ENCODE measurements around the gene TOP3A. TPM values are rescaled to one million over a fixed set of nuclear protein-coding genes. Genes with fewer than 3 reads are reported as not detected.

The TOP3A gene
- total RNA-seq, 1 experiment from 2014 or later = 31.8 TPM

DNA sequence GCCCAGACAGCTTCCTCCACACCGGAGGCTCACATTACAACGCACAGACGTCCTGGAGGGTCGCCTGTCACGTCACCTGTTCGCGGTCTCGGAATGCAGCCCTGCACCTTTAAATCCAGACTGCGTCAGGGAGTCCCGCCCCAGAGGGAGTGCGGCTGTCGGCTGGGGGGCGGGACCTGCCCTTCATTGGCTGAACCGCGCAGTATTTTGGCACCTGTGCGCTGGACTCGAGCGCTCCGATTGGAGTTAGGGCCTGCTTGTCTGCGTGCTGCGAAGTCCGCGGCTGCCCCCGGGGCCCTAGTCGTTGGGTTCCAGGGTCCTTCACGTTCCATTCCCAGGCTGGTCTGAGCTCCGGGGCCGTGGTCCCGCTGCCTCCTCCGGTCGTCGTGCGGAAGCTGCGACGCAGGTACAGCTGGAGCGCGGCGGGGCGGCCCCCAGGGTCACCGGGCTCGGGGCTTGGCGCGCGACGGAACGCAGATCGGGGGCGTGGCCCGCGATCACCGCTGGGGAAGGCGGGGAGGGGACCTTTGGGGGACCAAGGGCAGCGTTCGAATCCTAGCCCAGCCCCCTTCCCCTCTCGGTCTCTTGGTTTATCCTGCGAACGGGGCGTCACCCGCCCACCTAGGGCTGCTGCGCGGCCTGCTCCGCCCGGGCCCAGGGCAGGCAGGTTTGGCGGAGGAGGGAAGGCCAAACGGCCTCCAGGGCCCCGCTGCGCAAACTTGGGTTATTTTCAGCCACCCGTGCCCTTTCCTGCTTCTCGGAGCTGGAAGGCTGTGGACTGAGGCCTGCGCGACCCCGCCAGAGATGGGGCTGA, 54.3 kb downstream of the TOP3A start, which contains the start of gene MIEF2:
Gene MIEF2 (plus strand): TSS at position 331 of the 814 bp plus-strand sequence. CDS start 2,059 bp downstream, outside the sequence.
- in situ Hi-C loops (cut with HindIII; ENCODE audit: low pct_unique_long_range_greater_than_20kb, low sequenced_read_pairs) = no loop called here
- peak; percentile 94 for DNase-seq (ENCODE audit: low read depth, low spot score)

DNA sequence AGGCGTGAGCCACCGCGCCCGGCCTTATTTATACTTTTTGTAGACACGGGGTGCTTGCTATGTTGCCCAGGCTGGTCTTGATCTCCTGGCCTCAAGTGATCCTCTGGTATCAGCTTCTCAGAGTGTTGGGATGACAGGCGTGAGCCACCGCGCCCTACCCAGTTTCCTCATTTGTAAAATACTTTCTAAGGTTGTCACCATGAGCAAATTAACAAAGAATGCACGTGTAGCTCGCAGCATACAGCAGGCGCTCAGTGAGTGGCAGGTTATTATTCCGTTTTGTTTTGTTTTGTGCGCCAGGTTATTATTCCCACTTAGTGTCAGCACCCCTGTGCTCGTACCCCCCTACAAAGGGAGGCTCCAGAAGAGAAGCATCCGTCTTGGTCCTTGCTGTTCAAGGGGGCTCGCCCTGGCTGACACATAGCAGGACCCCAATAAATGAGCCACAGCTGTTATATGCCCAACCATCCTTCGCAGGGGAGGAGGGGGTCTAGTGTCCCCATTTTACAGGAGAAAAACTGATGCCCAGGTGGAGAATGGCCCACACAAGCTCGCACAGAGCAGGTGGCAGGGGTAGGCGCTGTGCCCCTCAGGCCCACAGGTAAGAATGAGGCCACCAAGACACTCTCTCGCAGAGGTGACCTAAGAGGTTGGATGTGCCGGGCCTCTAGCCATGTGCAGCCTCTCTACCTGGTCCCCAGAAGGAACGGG, 55.0 kb downstream of the TOP3A start:
- no peak for DNase-seq (ENCODE audit: low read depth, low spot score)
- in situ Hi-C loops (cut with HindIII; ENCODE audit: low pct_unique_long_range_greater_than_20kb, low sequenced_read_pairs) = no loop called here

GRCh38 chr17:18258356-18259038, 56.3 kb downstream of the TOP3A start, which contains the start of gene FLII:
TSS of gene FLII (minus strand) at chr17:18258738. CDS start at chr17:18258690, 48 bp downstream.
- in situ Hi-C loops (cut with HindIII; ENCODE audit: low pct_unique_long_range_greater_than_20kb, low sequenced_read_pairs) = no loop called here

GRCh38 chr17:18257982-18258355, 56.8 kb downstream of the TOP3A start:
- DNase-seq (ENCODE audit: low read depth, low spot score) = peak; percentile 63
- in situ Hi-C loops (cut with HindIII; ENCODE audit: low pct_unique_long_range_greater_than_20kb, low sequenced_read_pairs) = no loop called here

More at GRCh38 chr17:18258356-18259038, 56.3 kb downstream of the TOP3A start, which contains the start of gene FLII:
- DNase-seq (ENCODE audit: low read depth, low spot score) = peak; percentile 46

DNA sequence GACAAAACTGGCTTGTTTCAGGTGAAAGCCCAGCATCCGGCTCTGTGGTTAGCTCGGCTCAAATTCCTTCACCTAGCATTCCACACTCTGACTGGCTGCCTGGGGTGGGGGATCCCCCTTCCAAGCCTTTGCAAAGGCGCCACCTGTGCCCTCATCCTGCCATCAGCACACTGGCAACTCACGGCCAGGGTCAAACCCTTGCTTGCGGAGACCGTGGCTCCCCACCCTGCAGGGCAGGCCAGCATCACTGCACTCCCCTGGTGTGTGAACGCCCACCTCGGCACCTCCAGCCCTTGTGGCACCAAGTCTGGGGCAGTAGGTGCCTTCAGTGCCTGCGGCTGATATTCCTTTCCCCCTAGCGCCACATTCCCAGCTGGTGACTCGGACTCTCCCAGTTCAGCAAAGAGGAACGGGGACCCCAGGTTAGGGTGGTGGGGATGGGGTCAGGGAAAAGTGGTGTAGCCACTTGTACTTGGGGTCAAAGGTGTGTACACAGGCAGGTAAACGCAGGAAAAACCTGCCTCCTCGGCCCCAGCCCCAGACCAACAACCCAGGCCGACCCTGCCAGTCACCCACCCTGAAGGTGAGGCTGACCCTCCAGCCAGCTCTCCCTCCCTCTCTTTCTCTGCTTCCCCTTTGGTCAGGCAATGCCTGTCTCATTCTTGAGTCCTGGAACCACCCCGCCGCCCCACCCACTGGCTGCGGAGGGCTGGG, 57.4 kb downstream of the TOP3A start:
- in situ Hi-C loops (cut with HindIII; ENCODE audit: low pct_unique_long_range_greater_than_20kb, low sequenced_read_pairs) = no loop called here
- no peak for DNase-seq (ENCODE audit: low read depth, low spot score)

DNA sequence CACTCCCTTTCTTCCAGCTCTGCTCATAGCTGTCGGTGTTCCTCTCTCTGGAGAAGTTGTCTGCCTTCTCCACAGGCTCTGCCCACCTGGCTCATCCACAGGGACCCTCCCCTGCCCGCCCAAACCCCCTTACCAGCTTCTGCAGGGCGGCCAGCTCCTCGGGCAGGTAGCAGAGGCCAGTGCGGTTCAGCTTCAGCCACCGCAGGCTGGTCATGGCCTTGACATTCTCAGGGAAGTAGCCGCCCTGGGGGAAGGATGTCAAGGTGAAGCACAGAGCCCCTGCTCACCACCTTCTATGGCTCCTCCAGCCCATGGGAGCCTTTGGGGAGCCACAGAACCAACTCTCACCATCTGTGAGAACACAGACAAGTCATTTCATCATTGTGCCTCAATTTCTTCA, 58.0 kb downstream of the TOP3A start:
- no peak for DNase-seq (ENCODE audit: low read depth, low spot score)
- in situ Hi-C loops (cut with HindIII; ENCODE audit: low pct_unique_long_range_greater_than_20kb, low sequenced_read_pairs) = no loop called here

- in situ Hi-C loops (cut with HindIII; ENCODE audit: low pct_unique_long_range_greater_than_20kb, low sequenced_read_pairs) = no loop called here
- no peak for DNase-seq (ENCODE audit: low read depth, low spot score)
Observed at GRCh38 chr17:18256351-18256750, 58.4 kb downstream of the TOP3A start.

- no peak for DNase-seq (ENCODE audit: low read depth, low spot score)
- in situ Hi-C loops (cut with HindIII; ENCODE audit: low pct_unique_long_range_greater_than_20kb, low sequenced_read_pairs) = no loop called here
Observed at GRCh38 chr17:18254888-18255649, 59.7 kb downstream of the TOP3A start.

DNA sequence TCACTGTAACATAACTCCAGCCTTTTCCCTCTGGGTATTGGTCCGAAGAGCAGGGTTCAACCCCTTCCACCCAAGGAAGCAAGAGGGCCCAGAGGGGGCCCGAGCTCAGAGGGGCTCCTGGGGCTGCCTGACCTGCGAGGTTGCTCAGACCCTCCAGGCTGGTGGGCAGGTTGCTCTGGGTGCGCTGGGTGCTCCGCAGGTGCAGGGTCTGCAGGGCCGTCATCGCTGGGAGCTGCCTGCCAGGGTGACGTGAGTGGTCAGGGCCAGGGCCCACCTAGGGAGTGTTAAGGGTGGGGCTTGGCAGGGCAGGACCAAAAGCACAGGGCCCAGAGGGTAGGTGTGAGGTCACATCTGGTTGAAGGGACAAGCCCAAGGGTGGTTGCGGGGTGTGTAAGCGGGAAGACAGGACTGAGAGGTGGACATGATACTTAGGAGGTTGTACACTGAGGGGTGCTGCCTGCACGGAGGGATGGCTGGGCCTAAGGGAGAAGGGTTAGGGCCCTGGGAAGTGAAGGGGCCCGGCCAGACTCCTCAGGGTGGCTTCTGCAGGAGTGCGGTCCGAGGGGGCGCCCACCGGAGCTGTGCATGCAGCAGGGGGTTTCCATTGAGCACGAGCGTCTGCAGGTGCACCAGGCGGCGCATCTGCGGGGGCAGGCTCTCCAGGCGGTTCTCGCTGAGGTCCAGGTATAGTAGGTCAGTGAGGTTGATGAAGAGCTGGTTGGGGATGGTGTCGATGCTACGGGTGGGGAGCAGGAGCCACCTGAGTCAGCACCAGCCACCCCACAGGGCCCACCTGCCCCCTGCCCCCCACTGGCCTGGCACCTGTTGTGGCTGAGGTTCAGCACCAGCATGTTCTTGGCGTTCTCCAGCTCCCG, 60.6 kb downstream of the TOP3A start:
- DNase-seq (ENCODE audit: low read depth, low spot score) = no peak
- in situ Hi-C loops (cut with HindIII; ENCODE audit: low pct_unique_long_range_greater_than_20kb, low sequenced_read_pairs) = no loop called here

DNA sequence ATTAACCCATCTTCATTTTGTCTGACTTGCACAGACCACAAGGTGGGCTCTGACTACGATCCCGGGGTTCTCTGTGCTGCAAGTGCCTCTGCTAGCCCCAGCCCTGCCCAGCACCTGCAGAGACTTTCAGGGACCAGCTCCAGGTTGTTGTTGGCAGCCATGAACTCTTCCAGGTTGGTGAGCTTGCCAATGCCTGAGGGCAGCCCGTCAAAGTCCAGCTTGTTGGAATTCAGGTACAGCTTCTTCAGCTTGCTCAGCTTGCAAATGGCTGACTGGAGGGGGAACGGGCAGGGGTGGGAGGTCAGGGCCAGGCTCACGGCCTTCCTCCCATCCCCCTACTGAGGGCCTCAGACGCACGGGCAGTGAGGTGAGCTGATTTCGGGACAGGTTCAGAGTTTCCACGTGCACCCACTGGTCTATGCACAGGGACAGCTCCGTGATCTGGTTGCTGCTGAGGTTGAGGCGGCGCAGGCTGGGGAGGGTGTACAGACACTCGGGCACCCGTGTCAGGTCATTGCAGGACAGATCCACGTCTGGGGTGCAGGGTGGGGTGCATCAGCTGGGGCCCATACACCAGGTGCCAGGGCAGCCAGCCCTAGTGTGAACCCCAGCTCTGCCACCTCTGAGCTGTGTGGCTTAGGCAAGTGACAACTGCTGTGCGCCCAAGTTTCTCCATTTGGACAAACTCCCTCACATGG, 61.5 kb downstream of the TOP3A start:
- DNase-seq (ENCODE audit: low read depth, low spot score) = no peak
- in situ Hi-C loops (cut with HindIII; ENCODE audit: low pct_unique_long_range_greater_than_20kb, low sequenced_read_pairs) = no loop called here

- in situ Hi-C loops (cut with HindIII; ENCODE audit: low pct_unique_long_range_greater_than_20kb, low sequenced_read_pairs) = no loop called here
- DNase-seq (ENCODE audit: low read depth, low spot score) = no peak
Observed at GRCh38 chr17:18252160-18252559, 62.6 kb downstream of the TOP3A start.

DNA sequence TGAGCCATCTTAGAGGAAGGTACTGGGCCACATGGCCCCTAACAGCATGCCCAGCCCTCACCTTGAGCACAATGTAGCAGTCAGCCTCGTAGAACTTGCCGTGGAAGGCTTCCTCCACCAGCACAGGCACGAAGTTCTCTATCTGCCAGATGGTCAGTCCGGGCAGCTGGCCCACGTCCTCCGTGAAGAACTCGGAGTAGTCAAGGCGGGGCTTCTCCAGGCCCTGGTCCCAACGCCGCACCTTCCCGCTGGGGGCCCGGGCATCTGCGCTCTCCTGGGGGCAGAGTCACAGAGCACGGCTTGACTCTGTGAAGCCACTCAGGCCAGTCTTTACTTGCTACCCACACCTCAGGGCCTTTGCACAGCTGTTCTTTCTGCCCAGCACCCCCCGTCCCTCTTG, 63.6 kb downstream of the TOP3A start:
- in situ Hi-C loops (cut with HindIII; ENCODE audit: low pct_unique_long_range_greater_than_20kb, low sequenced_read_pairs) = no loop called here
- no peak for DNase-seq (ENCODE audit: low read depth, low spot score)

GRCh38 chr17:18250708-18251107, 64.1 kb downstream of the TOP3A start:
- in situ Hi-C loops (cut with HindIII; ENCODE audit: low pct_unique_long_range_greater_than_20kb, low sequenced_read_pairs) = no loop called here
- DNase-seq (ENCODE audit: low read depth, low spot score) = no peak

GRCh38 chr17:18250259-18250658, 64.5 kb downstream of the TOP3A start:
- no peak for DNase-seq (ENCODE audit: low read depth, low spot score)
- in situ Hi-C loops (cut with HindIII; ENCODE audit: low pct_unique_long_range_greater_than_20kb, low sequenced_read_pairs) = no loop called here

DNA sequence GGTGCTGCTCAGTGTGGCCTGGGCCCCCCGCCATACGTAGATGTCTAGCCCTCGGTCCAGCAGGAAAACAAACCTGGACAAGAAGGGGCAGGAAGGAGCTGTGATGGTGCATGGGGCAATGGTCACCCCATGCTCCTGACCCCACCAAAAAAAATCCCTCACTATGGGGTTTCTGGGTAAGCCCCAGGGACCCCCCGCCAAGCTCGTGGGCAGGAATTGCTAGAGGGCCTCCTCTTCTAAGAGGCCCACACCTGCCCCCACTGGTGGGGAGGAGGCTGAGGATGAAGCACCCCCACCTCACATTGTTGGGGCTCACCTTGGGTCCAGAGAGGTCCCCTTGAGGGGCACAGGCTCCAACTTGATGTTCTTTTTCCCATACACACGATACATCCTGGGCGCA, 66.0 kb downstream of the TOP3A start:
- in situ Hi-C loops (cut with HindIII; ENCODE audit: low pct_unique_long_range_greater_than_20kb, low sequenced_read_pairs) = no loop called here
- no peak for DNase-seq (ENCODE audit: low read depth, low spot score)

DNA sequence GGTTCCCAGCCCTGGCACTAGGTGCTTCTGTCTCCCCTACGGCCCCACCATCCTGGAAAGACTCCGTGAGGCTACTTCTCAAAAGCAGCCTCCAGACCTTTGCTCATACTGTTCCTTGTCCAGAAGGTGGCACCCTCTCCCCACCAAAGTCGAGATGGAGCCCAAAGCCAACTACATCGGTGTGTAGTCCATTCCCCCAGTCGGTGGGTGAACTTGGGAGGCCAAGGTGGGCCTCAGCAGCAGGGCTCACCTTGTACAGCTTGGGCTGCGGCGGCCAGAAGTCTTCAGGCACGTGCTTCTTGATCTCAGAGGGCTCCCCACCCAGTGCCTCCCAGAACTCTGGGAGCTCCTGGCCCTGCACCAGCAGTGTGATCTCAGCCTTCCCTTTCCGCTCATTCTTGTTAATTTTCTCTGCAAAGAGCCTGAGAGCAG, 66.5 kb downstream of the TOP3A start:
- in situ Hi-C loops (cut with HindIII; ENCODE audit: low pct_unique_long_range_greater_than_20kb, low sequenced_read_pairs) = no loop called here
- peak; percentile 84 for DNase-seq (ENCODE audit: low read depth, low spot score)

Measured in SK-MEL-5 (cell line).